ENCODE measurements around the gene MED27. TPM values are rescaled to one million over a fixed set of nuclear protein-coding genes. Genes with fewer than 3 reads are reported as not detected.

MED27 gene
- total RNA-seq, 1 experiment from 2014 or later = 49.6 TPM

- no peak for DNase-seq (ENCODE audit: low read depth)
These were observed 108.1 kb downstream of the MED27 start for GRCh38 chr9:131971482-131972074.

DNA sequence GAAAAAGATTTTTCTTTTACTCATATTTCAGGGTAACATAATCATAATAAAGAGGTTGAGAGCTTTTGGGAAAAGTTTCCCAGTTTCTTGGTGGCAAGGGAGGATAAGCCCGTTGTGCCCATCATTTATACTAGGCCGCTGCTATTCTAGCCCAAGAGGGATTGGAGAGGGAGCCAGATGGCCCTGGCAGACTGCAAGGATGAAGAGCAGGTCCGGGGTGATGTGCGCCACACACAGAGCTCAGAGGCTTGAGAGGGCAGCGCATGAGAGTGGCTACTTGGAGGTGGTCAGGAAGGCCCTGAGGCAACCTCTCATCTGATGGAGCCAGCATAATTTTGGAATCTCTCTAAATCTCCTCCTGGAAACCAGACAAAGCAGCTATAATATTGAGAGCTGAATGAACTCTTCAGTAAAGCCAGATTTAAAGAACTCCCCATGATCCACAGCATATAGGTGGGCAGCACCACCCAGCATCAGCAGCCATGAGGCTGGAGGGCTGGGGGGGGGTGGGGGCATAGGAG is 110.1 kb downstream of the MED27 start:
- DNase-seq (ENCODE audit: low read depth) = no peak

GRCh38 chr9:131968632-131969031 is 111.0 kb downstream of the MED27 start:
- DNase-seq (ENCODE audit: low read depth) = no peak

DNA sequence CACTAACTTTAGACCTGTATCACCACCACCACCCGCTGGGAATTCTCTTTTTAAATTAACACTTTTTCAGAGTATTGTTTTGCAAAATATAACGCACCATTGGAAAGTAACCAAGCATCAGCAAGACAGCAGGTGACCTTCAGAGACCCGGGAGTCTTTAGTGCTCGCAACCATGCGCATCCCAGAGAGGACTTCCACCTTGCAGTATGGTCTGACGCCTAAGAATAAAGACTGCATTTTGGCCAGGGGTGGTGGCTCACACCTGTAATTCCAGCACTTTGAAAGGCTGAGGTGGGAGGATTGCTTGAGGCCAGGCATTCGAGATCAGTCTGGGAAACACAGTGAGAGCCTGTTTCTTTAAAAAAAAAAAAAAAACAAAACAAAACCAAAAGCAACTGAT is 113.8 kb downstream of the MED27 start:
- DNase-seq (ENCODE audit: low read depth) = no peak

DNA sequence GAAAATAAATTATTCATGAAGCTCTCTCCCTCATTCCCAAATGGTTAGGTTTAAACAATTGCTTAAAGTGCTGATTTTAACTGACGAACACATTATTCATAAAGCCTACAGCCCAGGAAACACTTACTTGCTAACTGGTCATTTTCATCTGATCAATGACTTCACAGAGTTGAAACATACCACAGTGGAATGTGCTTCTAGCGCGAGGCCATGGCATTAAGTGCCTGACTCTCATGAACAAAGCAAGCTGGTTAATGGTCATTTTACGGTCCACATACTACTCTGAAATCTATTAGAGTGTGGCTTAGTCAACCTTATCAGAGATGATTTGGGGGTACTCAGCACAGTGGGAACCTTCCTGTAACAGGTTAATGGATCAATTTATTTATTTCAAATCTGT is 114.6 kb downstream of the MED27 start:
- no peak for DNase-seq (ENCODE audit: low read depth)

GRCh38 chr9:131963072-131964030 is 116.3 kb downstream of the MED27 start:
- DNase-seq (ENCODE audit: low read depth) = no peak

GRCh38 chr9:131961496-131961880 is 118.2 kb downstream of the MED27 start:
- no peak for DNase-seq (ENCODE audit: low read depth)

- DNase-seq (ENCODE audit: low read depth) = no peak
These were observed 118.7 kb downstream of the MED27 start for GRCh38 chr9:131960851-131961495.

DNA sequence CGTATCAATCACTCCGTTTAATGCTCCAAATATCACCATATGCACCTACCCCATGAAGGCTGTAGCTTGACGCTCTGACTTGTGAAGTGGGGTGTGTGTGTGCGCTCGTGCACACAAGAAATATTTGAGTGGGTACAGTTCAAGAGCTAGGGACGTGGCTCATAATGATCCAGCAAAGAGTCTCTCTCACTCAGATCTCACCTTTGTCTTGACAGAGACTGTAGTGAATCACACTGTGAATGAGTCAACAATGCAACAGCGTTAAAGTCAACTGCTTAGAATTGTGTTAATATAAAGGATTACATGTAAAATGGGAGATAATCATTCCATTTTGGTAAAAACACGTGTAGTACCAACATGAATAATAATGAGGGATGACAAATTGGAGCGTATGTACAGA is 119.4 kb downstream of the MED27 start:
- DNase-seq (ENCODE audit: low read depth) = no peak

DNA sequence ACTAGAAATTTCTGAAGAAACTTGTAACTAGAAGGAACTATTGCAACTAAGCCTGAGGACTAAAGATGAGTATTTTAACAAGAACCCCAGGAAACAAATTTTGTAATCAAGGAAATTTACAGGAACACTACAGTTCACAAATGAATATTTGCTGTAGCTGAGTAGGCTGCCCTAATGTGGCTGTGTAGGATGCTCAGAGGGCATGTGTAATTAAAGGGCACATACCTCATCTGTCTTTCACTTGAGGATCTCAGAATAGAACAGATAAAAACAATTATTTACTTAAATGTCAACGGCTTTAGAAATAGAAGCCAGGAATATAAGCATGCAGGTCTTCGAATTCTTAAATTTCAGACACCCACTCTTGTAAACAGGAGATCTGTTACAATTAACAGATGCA is 119.8 kb downstream of the MED27 start:
- no peak for DNase-seq (ENCODE audit: low read depth)

GRCh38 chr9:131959056-131959455 is 120.6 kb downstream of the MED27 start:
- no peak for DNase-seq (ENCODE audit: low read depth)

- no peak for DNase-seq (ENCODE audit: low read depth)
These were observed 125.4 kb downstream of the MED27 start for GRCh38 chr9:131954299-131954698.

- peak; percentile 64 for DNase-seq (ENCODE audit: low read depth)
These were observed 127.8 kb downstream of the MED27 start for GRCh38 chr9:131951905-131952304.

DNA sequence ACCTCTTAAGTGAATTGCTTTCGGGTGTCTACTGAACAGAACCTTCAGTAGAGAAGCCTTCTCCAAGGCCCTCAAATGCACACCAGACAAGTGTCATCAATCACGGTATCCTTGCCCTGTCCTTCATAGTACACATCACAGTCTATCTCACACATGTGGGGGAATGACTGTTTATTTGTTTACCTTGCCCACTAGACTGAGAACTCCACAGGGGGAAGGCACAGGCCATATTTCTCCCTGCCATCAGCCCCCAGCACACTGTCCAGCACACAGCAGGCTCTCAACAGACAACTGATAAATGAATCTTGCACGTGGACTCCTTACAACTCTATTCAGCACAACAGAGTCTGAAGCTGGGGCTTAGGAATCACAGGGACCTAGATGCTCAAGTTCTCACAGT is 128.5 kb downstream of the MED27 start:
- DNase-seq (ENCODE audit: low read depth) = no peak

- DNase-seq (ENCODE audit: low read depth) = no peak
These were observed 129.2 kb downstream of the MED27 start for GRCh38 chr9:131950487-131950886.

GRCh38 chr9:131946180-131946579 is 133.5 kb downstream of the MED27 start:
- DNase-seq (ENCODE audit: low read depth) = no peak

DNA sequence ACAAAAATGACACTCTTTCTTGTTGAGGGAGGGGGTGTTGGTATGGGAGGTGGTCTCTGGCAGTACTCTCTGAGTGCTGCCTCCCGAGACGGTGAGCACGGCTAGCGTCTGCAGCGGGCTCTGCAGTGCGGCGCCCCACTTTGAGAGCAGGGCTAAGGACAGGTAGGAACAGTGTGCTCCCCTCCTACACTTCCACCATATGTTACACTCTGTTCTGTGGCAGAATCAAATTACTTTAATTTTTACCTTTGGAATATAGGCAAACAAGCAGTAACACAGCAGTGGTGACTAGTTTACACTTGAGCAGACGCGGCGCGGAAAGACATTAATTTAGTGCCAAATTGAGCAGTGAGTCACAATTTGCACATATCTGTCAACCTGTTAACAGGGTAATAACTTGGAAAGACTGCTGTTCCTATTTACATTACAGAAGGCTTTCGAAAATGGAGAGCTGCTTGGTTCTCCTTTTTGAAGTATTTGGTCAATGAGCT is 136.3 kb downstream of the MED27 start:
- DNase-seq (ENCODE audit: low read depth) = no peak

DNA sequence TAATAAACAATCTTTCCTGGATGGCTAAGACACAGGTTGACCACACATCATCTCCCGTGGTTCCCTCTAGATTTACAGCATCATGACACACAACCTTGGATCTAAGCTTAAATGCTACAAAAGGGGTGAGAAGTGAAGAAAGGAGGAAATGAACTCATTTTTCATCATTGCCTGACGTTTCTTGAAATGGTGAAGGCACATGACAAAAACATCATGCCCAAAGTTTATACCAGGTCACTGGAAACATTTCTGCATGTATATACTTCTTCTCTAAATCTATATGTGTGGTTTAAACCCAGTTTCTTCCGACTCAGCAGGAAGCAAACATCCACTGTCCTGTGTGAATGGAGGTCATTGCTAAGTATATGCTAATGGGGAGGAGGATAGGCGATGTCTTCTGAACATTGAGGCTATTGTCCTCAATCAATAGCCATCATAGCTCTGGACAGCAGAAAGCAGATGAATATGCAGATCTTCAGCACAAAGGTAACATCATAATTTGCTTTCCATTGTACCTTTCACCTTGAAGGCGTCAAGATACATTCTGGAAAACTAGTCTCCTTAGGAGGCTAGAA is 137.4 kb downstream of the MED27 start:
- peak; percentile 19 for DNase-seq (ENCODE audit: low read depth)

GRCh38 chr9:131937451-131937850 is 142.2 kb downstream of the MED27 start:
- no peak for DNase-seq (ENCODE audit: low read depth)

DNA sequence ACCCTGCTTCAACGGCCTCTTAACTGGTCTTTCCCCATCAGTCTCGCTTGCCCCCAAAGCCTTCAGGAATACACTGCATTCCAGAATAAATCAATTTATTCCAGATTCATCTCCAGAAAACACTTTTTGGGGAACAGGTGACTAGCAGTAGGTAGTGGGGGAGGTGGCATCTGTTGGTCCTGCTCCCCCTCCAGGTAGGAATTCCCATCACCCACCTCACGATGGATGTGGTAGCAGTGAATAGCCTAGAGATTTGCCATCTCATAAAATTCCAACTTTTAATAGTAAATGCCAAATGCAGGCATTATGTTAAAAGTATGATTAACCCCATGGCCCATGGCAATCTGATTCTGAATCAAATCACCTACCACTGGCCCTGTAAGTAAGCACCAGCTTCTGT is 142.7 kb downstream of the MED27 start:
- DNase-seq (ENCODE audit: low read depth) = no peak

DNA sequence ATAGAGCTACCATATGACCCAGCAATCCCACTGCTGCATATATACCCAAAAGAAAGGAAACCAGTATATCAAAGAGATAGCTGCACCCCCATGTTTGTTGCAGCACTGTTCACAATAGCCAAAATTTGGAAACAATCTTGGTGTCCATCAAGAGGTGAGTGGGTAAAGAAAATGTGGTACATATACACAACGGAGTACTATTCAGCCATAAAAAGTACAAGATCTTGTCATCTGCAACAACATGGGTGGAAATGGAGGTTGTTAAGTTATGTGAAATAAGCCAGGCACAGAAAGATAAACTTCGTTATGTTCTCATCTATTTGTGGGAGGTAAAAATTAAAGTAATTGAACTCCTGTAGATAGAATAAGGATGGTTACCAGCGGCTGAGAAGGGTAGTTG is 145.0 kb downstream of the MED27 start:
- DNase-seq (ENCODE audit: low read depth) = no peak

GRCh38 chr9:131927091-131927490 is 152.6 kb downstream of the MED27 start:
- DNase-seq (ENCODE audit: low read depth) = no peak

Data from LHCN-M2 (cell line).